ENCODE data around the gene RSU1.

Gene RSU1

DNA sequence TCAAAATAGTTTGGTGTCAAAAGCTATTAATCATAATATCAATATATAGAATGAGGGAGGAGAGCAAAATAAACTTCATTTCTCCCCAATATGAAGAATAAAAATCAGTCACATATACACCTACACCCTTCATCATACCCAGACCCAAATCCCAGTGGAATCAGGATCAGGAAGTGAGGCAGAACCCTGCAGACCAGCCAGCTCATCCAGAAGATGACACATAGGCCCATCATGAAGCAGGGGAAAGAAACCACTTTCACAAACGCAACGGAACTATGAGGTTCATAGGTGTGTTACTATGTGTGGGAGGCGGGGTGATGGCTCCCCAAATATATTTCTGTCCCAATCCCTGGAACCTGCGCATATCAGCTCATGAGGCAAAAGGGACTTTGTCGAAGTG, 89.0 kb downstream of the RSU1 start:
- DNase-seq: no peak

DNA sequence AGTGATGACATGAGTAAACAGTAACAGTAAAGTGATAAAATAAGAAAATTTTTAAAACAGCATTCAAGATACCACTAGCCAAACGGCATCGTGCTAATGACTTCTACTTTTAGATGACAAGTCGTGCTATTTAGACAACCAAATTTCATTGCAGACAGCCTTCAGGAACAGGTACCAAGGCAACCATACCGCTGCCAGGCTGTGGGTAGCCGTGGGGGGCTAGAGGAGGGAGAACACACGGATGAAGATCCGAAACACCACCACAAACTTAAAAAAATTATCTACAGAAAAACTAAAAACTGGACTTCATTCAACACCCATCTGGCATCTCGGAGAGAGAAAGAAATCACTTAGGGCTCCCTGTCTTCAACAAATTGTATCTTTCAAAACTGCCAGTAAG, 89.6 kb downstream of the RSU1 start:
- DNase-seq: no peak

DNA sequence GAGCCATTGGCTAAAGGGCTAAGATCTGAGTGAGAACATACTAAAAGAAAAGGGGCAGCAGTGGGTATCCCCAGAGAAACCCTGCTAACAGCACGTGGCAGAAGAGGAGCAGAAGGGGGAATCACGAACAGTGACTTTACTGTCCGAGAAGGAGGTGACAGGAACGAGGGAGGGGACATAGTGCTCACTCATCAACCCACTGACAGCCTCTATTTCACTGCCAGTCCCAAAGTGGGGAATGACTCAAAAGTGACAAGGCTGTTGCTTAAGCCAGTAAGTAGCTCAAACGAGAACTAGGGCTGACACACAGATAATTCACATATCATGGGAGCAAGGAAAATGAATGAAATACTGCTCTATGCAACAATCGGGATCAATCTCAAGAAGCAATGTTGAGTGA, 92.7 kb downstream of the RSU1 start:
- DNase-seq: no peak

DNA sequence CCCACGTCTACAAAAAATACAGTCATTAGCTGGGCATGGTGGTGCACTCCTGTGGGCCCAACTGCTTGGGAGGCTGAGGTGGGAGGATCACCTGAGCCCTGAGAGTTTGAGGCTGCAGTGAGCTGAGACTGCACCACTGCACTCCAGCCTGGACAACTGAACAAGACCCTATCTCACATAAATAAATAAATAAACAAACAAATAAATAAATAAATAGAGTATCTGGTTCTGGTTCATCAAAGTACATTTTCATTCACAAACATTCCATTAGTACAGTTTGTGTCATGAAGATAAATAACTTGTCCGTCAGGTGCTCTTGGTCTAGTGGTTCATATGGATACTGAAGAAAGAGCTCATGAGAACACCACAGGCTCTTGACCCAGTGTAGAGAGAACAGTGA, 96.4 kb downstream of the RSU1 start:
- DNase-seq: no peak

DNA sequence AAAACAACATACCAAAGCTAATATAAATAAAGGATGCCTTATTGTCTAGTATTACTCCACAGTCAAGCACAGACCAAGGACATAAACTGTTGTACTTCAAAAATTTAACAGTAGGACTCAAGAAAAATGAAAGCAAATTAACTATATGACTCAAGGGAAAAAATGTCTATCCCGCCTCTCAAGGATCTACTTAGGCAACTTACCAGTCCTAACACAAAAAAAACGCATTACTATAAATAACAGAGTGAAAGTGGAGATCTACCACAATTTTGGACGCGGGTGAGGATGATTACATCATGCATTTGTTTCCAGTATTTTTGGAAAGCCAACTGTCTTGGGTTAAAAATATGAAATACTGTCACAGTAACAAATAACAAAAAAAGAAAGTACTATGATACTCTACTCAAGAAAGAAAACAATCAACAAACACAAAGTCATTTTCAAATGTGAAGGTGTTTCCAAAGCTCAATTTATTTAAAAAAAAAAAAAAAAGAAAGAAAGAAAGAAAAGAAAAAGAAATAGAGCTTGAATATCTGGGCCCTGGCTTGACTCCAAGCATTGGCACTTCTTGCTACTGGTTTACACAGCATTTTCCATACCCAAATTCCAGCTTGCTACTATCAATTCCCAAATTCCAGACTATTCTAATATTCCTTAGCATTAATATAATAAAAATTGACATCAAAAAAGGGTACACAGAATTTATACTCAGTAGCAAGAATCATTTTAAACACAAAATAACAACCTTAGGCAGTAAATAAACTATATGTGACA, 99.4 kb downstream of the RSU1 start:
- DNase-seq: no peak

DNA sequence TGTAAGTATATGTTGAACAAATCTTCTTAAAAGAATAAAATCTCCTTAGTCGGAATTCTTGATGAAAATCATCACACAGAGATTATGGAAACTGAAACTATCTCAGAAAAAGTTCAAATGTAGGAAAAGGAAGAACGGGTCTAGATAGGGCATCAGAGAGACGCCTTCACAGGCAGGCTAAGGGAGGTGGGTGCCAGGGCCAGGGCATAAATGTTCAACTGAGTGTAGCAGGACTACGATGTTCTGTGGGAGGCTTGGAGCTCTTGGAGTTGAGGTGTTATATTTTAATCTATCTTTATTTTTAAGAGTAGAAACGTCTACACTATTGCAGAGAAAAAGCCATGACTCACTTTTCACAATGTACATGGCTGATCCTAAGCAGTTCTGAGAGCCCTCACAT, 101.2 kb downstream of the RSU1 start:
- no peak for DNase-seq

DNA sequence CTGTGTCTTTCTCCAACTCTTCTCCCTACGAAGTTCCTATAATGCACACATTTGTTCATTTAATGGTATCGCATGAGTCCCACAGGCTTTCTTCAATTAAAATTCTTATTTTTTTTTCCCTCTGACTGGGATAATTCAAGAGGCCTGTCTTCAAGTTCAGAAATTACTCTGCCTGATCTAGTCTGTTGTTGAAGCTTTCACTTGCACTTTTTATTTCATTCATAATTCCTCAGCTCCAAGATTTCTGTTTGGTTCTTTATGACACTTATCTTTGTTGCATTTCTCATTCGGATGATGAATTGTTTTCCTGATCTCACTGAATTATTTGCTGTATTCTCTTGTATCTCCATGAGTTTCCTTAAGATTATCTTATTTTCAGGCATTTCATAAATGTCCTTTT, 103.9 kb downstream of the RSU1 start:
- no peak for DNase-seq

DNA sequence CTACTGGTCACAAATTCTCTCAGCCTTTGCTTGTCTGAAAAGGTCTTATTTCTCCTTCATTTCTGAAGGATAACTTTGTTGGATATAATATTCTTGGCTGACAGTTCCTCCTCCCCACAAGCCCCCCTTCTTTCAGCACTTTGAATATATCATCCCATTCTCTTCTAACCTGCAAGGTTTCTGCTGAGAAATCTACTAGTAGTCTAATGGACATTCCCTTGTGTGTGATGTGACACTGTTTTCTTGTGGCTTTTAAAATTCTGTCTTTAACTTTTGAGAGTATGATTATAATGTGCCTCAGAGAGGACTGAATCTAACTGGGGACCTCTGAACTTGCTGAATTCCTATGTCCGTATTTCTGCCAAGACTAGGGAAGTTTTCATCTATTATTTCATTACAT, 104.3 kb downstream of the RSU1 start:
- DNase-seq: no peak

DNA sequence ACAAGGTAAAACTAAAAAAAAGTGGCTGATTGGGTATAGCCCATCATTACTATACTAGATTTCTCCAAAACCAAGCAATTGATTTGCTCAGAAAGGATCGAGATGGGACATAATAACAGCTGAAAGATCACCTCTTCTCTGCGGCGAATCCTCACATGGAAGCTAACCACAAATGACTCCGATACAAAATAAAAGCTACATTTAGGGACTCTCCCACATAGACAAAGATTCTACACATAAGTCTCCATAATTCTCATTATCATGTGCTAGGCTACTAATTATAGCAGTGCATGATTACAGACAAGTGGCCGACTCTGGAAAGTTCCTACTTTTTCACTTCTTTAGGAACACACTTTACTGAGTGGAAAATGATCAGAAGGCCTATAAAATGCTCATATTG, 116.9 kb downstream of the RSU1 start:
- DNase-seq: no peak

DNA sequence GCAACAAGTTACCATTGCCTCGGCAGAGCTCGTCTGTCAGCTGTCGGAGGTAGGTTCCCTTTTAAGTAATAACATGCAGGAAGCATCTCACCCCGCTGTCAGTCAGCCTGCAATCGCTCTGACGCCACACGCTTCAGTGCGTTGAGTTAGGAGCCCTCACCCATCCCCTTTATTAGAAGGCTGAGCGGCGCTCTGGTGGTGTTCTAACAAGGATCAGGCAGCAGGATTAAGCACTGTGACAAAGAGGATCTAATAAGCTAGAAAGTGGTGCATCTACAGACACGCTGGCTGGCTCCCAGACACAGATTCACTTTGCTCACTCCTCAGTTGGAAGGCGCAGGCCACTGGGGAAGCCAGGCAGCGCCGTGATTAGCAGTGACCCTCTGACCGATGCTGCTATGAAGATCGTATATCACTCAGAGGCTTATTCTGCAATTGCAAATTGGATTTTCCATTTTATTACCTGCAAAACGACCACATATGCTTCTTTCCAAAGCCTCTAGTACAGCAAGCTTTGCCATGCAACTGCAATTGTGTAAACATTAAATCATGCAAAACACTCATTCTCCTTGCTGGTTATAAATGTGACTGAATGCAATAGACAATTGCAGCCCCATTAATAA, 117.7 kb downstream of the RSU1 start:
- no peak for DNase-seq

DNA sequence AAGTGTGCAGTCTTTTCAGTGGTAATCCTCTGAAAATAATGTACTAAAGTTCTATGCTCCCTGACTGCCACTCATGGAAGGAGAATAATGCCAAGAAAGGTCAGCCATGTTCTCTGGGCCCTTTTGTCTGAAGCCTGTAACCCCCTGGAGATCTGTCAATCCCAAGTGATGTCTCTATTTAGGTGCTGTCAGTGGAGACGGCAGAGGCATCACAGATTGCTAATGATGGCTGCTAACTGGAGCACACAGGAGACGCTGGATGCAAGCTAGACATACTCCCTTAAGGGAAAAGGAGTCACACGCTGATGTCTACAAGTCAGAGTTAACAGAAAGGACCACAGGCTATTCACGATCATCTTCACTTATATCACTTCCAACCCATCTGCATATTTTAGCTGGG, 118.8 kb downstream of the RSU1 start:
- no peak for DNase-seq

DNA sequence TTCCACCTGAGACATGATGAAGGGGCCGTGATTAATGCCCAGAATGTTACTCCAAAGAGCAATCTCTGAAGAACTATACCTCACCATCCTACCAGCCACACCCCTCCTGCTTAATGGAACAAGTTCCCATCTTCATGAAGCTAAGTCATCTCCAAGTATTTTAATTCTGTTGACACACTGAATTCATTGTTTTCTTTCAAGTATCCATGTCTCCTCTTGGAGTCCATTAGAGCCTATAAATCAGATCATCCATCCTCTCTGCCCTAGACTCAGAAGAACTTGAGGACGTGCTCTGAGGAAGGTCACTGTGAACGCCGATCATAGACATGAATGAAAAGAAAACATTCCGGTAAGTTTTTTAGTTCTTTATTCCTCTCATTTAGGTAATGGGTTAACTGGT, 126.8 kb downstream of the RSU1 start:
- DNase-seq: no peak

DNA sequence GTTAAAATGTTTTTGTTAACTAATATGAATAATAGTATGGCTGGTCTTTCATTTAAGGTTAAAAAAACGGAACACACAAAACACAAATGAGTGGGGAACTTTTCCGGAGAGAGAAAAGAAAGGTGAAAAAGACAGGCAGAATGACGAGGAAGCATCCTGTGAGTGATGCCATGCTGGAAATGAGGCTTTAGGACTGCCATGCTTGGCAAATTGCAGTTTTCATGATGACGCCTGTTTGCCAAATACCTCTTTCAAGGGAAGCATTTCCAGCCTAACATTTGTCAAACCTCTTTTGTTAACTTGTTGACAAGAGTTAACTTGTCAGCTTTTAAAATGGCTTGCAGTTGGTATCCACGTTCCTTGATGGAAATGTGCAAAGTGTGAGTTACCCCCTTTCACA, 127.5 kb downstream of the RSU1 start:
- DNase-seq: no peak

DNA sequence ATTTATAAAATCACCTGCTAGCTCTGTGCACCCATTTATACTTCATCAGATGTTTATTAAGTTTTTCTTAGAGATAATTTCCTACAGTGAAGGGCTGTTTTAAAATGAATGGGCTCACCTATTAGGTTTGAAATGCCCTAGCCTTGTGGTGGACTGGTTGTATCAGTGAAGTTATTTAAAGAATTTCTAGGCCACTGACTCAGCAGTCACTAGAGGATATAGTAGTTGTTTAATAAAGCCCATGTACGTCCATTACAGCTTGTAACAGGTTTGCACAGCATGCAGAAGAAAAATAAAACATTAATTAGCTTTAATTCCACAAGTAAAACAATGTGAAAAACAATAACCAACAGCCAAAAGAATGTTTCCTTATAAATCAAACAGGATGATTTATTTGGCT, 128.0 kb downstream of the RSU1 start:
- no peak for DNase-seq

DNA sequence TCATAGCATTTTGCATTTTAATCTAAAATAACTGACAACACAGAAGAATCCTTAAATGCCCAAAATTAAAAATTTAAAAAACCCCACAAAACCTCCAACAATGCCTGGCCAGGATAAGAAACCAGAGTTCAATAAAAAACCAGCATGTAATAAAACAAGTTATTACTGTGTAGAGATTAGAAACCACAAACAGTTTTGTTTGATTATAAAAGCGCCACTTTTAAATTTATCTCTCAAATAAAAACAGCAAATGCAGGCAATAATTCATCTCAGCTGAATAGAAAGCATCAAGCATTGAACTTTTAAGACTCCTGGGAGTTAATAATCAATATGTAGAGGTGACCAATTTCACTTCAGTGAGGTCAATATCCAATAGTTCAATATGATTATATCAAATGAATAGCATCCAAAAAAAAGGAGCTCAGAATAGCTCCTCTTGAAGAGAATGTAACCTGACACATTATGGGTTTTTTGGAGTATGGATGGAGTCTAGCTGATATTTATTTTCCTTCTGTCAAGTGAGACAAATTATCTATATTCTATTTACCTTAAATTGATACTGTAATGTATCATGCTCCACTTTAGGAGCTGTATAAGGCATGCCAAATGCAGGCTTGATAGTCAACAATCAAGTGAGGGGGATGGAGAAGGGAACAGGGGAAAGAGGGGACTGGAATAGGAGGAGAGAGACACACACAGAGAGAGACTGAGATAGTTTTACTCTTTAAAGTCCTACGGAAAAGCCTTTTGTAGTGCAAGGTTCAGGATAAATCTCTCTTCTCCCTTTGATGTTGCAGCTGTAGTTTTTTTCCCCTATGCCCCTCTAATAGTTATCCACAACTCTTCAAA, 130.9 kb downstream of the RSU1 start:
- no peak for DNase-seq

DNA sequence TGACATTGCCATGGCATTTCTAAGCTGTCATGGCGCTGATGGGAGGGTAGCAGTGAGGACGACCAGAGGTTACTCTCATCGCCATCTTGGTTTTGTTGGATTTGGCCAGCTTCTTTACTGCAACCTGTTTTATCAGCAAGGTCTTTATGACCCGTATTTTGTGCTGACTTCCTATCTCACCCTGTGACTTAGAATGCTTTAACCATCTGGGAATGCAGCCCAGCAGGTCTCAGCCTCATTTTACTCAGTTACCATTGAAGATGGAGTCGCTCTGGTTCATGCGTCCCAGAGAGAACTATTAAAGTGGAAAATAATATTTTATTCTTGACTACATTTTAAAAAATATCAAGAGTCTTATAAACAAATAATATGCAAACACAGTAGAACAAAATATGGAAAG, 131.7 kb downstream of the RSU1 start:
- DNase-seq: no peak

DNA sequence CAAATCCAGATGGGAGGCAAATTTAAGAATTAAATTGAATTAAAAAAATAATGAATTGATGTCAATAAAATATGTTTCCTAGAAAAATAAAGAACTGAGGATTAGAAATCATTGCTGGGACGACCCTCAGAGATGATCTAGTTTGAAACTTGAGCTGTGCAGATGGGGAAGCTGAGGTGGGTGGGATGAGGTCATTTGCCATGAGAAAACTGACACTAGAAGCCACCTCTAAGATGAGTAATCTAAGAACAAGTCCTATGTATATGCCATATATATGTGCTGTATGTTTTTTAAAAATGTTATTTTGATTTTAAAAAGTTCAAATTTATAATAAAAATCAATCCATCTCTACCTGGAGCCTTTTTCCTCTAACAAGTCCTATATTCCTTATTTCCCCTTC, 135.7 kb downstream of the RSU1 start:
- no peak for DNase-seq

DNA sequence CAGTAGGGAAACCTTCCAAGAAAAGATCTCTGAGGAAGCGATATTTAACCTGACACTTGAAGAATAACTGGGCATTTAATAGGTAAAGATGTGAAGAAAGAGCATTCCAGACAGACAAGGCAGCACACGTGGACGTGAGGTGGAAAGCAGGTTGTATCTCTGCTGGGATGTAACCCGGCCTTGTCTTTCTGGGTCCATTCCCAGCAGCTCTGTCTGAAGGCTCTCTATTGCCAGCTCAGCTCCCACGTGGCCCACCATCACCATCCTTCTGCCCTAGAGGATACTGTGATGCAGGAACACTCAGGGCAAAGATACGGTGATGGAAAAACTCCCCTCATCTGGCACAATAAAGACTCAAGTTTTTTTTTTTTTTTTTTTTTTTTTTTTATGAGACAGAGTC, 137.7 kb downstream of the RSU1 start:
- no peak for DNase-seq

DNA sequence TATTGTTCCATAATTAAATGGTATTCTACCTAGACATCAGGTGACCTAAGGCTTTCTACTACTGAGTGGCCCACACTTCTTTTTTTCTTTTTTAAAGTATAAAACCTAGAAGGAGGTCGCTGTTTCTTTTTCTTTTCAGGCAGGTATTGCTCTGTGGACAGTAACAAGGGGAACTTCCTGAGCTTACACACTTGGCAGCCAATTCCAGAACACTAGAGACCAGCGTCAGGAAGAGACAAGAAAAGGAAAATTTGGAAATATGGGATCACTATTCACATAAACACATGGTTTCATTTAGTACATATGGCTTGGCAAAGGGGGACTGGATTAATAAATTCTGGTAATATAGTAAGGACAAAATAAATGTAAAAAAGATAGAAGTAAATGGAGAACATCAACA, 141.9 kb downstream of the RSU1 start:
- DNase-seq: no peak

DNA sequence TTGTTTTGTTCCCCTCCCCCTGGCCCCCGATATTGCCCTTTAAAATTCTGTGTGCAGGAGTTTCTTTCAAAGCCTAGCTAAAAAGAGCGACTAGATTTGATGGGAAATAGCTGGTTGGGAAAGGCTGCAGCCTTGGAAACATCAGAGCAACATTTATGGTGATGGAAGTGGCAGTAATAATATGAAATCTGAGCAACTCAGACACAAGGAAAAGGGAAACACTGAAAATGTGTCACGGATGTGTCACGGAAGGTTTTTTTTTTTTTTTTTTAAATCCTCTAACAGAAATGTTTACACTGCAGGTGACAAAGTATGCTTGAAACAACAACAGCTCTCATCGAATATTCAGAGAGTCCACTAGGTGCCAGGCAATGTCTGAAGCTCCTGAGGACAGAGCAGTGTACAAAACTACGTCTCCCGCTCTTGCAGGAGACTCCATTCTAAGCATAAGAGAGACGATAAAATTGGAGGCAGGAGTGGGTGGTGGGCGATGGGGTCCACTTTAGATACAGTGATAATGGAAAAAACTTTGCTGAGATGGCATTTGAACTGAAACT, 143.0 kb downstream of the RSU1 start:
- no peak for DNase-seq

DNA sequence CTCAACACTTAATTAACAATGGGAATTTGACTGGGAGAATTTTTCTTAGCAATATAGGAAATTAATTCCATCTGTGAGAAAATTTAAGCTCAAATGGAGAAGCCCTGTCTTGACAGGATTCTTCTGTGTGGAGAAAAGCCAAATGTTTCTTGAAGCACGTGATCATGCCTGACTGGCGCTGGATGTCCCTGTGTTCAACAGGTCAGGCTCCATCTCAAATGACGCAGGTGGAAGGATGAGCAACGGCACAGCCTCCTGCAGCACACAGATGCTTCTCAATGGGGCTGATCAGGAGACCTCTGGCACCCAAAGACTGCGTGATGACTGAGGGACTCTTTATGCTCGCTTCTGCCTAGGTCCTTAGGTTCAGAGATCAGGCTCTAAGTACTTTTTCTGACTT, 143.8 kb downstream of the RSU1 start:
- no peak for DNase-seq

DNA sequence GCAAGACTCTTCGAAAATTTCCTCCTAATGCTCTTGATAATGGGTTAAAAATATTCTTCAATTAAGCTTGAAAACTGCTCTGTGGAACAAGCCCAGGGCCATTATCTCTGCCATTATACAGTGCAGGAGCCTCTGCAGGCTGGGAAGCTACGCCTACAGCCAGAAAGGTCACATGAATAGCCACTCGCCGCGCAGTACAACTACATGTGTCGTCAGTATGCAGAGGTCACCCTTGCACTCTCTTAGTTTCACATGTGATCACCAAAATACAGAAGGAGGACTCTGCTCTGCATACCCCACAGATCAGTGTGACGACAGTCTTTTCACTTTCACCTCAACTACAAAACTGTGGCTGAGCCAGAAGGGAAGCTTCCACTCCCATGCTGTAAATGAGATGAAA, 153.8 kb downstream of the RSU1 start:
- DNase-seq: no peak

DNA sequence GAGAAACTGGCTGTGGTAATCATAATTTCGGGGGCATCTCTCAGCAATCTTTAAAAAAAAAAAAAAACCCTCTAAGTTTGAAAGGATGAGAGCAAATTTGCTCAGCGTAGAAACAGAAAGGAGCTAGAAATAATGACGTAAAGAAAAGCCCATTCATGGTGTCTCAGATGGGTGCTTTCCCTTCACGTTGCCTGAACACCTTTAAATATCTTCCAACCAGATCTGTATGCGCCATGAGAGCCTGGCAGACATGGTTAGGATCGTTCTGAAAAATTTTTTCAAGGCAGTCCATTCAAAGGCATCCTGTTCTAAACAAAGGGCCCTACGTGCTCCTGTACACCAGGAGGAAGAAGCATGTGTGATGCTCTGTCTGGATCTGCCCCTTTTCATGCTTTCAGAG, 154.3 kb downstream of the RSU1 start:
- no peak for DNase-seq

DNA sequence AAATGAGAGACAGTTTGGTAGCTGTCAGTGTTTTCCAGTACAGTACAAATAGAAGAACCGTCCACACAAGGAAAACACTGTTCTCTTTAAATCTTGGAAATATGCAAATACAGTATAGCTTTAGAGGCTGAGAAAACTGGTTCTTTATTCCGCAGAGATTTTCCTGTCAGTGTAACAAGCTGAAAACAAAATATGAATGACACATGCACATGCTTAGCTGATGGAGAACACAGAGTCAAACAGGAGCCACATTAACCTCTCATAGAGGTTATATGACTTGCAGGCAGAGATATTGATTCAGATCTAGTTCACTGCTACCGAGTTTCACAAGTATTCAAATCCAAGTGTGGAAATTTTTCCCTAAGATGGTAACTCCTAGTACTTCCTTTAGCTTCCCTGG, 160.3 kb downstream of the RSU1 start:
- DNase-seq: no peak

Data from activated gamma-delta T cell treated with Interleukin-2 at 50 U/mL for 16 hours (primary cell).